Stimulated activated CD4-positive, alpha-beta T cell treated with anti-CD3 and anti-CD28 coated beads, Interleukin-4, amount 100 ng/mL, for 48 hours (primary cell): ENCODE data around the gene SNURF.
"Not testable (repeated sequence)": the region's sequence is repeated elsewhere in the genome, so short reads cannot be mapped to it uniquely, and the experiment has no call there.

ENCODE experiments used
- DNase-seq, 2 donors: peaks; one replicate each; pipeline ENCODE4 v3.0.0-alpha.2; 2020; ENCODE audit warnings: low read depth in 2 of 2

Gene SNURF

GRCh38 chr15:24971052-24971451 lies 16.3 kb downstream of the SNURF start:
- no peak for DNase-seq

DNA sequence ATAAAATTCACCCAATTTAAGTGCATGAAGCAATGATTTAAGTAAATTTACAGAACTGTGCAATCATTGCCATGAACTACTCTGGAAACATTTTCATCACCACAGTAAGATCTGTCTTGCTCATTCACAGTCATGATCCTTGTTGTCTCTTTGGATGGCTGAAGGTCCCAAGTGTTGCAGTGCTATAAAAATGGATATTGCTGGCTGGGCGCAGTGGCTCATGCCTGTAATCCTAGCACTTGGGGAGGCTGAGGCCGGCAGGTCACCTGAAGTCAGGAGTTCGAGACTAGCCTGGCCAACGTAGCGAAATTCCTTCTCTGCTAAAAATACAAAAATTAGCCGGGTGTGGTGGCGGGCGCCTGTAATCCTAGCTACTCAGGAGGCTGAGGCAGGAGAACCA lies 17.0 kb downstream of the SNURF start:
- no peak for DNase-seq

DNA sequence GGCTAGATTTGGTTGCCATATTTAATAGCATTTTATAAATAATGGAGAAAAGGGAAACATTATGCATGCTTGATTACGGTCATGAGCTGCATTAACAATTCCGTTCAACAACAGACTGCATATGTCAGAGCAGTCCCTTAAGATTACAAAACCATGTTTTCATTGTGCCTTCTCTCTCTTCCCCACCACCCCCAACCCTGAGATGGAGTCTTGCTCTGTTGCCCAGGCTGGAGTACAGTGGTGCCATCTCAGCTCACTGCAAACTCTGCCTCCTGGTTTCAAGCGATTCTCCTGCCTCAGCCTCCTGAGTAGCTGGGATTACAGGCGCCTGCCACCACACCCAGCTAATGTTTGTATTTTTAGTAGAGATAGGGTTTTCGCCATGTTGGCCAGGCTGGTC lies 17.9 kb downstream of the SNURF start:
- DNase-seq = not testable (repeated sequence)

DNA sequence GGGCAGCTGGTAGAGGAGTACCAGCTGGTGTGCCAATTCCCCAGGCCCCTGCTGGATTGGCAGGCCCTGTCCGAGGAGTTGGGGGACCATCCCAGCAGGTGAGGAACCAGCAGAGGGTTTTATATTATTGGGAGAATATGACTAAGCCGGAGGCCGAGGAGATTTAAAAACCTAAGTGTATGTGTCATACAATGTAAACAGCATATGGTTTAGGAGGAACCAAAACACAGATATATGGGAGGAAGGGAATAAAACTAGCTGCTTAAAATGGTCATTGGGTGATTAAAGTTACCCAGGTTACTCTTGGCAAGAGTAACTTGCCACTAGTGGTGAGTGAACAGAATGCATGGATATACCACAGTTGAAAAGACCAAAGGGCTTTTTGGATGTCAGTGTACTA lies 22.1 kb downstream of the SNURF start:
- DNase-seq = no peak

GRCh38 chr15:24977686-24978085 lies 22.9 kb downstream of the SNURF start:
- DNase-seq = no peak

GRCh38 chr15:24985224-24985623 lies 30.4 kb downstream of the SNURF start:
- no peak for DNase-seq

DNA sequence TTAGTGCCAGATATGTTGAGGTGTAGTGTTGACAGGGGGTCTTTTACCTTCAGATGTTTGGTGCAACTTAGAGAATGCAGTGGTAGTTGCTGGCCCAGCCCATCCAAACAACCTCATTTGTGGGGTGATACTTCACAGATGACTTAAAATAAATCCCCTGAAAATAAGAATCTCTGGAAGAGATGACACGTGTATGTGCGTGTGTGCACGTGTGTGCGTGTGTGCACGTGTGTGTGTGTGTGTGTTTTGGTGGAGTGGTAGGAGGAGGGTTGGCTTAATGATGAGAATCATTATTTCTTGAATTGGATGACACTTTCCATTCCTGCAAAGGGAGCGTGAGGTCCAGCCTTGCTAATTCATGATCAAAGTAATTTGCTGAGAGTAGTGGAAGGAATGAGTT lies 31.9 kb downstream of the SNURF start:
- no peak for DNase-seq
